Left forelimb (tissue), 1 donor: Measurements from ENCODE around the gene C9.
"Not testable (repeated sequence)": the region's sequence is repeated elsewhere in the genome, so short reads cannot be mapped to it uniquely, and the experiment has no call there.

Experiments
- DNase-seq: peaks from one replicate; pipeline ENCODE4 v3.0.0-alpha.2; 2018; ENCODE audit warnings: low spot score

C9 gene

DNA sequence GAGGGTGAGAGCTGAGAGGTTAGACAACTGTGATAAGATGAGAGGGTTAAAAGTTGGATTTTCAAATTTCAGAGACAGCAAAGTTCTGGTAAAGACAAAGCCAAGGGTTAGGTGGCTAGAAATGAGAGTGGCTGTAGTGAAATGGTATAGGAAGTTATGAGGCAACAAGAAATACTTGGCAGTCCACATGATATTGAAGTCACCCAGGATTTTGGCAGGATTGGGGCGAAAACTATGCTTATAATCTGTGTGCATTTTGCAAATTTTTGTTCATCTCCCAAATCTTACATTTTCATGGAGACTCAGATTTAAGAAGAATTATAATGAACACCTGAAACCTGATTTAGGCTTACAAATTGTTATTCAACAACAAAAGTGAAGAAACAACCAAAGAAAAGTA lies 35.6 kb downstream of the C9 start:
- DNase-seq, result no peak

DNA sequence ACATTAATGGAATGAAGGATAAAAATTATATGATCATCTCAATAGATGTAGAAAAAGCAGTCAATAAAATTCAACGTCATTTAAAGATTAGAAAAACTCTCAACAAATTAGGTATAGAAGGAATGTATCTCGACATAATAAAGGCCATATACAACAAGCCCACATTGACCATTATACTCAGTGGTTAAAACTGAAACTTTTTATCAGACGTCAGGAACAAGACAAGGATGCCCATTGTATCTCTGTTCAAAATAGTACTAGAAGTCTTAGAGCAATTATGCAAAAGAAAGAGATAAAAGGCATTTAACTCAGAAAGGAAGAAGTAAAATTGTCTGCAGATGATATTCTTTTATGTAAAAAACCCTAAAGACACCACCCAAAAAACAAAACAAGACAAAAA lies 40.8 kb downstream of the C9 start:
- no peak for DNase-seq

DNA sequence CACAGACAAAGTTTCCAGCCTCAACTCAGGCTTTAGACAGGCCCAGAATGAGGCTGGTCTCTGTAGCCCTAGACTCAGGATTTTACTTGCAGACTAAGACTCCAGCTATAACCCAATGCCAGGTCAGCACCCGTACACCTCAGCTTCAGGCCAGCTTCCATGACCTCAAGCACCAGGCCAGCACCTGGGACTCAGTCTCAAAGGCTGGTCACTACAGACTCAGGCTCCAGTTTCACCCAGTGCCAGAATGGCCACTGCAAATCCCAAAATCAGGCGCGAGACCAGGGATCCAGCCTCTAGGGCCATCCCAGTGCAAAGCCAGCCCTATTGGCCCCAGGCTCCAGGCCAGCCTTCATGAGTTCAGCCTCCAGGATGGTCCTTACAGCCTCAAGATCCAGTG lies 44.9 kb downstream of the C9 start:
- DNase-seq, result no peak

DNA sequence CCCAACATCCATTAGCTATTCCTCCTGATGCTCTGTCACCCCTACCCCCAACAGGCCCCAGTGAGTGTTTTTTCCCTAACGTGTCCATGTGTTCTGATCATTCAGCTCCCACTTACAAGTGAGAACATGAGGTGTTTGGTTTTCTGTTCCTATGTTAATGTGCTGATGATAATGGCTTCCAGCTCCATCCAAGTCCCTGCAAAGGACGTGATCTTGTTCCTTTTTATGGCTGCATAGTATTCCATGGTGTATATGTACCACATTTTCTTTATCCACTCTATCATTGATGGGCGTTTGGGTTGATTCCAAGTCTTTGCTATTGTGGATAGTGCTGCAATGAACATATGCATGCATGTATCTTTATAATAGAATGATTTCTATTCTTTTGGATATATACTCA lies 47.8 kb downstream of the C9 start:
- not testable (repeated sequence) for DNase-seq

DNA sequence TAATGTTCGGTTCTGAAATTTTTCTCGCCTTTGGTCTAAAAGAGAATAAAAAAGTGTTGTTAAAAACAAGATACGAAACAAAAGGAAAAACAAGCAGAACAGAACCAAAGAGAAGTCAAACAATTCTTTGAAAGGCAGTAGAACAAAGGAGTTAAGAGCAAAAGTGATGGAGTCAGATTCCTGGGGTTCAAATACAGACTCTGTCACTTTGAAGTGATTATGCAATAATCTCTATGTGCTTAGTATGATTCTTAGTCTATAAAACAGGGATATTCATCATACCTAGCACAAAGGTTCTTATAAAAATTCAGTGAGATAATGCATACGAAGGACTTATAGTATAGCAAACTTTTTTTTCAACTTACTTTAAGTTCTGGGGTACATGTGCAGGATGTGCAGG lies 48.3 kb downstream of the C9 start:
- no peak for DNase-seq

DNA sequence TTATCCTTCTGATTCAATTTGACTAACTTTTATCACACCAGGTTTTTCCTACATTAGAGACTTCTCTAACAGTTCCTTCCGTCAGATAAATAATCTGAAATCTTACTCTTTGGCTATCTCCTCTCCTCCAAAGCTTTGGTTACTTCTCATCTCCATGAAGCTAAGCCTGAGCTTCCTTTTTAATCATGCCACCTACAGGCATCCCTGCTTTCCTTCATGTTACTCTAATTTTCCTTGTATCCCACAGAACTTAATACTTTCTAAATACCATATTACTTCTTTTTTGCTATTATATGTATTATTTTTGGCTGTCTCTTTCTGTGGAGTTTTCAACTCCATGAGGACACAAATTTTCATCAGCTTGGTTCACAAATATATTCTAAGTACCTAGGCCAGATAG lies 49.7 kb downstream of the C9 start:
- DNase-seq, result no peak

DNA sequence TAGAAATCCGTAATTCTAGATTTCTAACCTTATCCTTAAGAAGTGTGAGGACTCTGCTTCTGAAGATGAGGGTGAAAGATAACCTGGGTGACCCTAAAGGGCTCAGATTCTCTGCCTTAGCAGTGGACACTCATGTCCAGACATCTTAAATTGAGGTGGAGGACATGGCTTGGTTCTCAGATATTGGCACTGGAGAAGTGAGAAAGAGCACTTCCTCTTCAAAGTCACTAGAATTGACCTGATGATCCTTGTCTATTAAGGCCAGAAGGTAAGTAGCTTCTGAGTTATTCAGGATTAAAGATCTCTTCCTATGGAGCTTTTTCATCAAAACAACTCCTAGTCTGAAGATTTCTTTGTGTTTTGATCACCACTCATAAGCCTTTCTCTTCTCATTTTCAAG lies 54.8 kb downstream of the C9 start:
- no peak for DNase-seq

DNA sequence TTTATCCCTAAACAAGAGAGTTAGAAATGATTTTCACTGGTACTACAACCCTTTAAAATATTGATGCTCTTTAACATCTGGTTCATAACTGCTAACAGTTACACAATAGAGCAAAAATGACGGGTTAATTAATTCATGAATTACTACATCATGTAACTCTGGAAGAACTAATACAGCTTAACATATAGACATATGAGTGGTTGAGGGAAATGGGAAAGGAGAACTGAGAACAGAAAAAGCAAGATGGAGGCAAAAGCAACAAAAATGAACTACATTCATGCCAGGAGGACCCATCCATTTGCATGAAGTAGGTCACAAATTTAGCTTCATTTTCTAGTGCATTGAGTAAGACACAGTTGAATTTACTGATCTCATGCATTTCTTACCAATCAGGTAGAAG lies 61.8 kb downstream of the C9 start:
- DNase-seq, result no peak

DNA sequence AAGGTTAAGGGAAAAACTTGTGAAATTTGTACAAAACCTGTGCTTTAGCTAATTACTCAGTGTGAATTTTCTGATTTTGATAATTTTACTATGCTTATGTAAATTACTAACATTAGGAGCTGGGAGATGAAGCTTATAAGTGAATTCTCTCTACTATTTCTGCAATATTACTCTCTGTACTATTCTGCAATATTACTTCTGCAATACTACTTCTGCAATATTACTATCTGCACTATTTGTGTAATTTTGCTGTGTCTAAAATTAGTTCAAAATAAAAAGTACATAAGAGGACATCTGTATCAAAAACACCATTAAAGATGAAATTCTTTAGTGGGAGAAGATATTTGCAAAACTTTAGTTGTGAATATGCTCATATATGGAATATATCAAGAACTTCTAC lies 62.9 kb downstream of the C9 start:
- no peak for DNase-seq

DNA sequence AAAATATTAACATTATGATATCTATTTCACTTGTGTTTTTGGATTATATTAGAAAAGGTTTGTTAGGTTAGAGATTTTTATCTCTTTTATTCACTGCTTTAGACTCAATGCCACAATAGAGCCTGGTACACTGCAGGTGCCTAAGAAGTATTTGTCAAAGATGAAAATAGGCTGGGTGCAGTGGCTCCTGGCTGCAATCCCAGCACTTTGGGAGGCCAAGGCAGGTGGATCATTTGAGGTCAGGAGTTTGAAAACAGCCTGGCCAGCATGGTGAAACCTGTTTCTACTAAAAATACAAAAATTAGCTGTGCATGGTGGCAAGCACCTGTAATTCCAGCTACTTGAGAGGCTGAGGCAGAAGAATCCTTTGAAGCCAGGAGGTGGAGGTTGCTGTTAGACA lies 64.3 kb downstream of the C9 start:
- DNase-seq, result no peak

DNA sequence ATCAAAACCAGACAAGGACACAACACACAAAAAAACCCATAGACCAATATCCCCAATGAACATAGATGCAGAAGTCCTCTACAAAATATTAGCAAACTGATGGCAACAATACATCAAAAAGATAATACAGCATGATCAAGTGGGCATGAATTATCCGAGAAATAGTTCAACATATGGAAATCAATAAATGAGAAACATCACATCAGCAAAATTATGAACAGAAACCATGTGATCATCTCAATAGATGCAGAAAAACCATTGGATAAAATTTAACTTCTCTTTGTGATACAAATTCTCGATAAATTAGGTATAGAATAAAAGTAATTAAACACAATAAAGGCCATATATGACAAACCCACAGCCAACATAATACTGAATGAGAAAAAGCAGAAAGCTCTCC lies 69.6 kb downstream of the C9 start:
- no peak for DNase-seq

DNA sequence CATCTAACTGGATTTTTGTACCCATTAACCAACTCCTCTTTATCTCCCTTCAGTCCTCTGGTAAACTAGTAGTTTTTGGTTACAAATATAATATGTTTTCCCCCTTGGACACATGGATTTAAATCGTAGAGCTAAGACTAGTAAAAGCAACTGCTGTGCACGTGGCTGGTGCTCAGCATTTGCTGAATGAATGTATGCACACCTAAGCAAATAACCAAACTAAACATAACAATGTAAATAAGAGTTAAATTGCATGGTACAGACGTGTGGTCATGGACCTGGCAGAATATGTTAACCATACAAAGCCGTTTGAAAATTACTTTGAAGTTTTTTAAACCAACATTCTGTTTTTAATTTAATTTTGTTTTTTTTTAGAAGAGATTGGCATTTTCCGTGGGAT lies 79.7 kb downstream of the C9 start:
- DNase-seq, result no peak

DNA sequence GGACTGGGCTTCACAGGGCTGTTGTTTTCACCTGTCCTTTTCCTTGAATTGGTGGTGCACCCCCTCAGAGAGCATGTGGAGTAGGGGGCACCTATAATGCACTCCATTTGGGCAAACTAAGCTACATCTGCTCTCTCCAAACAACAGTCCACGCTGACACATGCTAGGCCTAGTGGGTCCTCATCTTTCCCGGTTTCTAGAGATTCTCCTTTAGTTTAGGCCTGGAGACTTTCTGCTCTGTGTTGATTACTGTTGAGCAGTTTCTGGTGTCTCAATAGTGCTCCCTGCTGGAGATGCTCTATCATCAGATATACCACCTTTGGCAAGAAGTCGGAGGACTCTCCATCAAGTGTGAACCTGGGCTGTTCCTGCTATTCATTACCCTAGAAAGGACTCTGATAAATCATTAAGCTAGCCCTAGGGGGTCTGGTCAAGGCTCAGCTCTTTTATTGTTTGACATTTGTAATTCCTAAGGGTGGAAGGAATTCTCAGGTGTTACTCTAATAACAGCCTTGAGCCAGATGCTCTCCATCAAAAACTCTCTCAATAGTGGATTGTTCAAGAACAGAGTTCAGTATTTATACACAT lies 81.0 kb downstream of the C9 start:
- no peak for DNase-seq

DNA sequence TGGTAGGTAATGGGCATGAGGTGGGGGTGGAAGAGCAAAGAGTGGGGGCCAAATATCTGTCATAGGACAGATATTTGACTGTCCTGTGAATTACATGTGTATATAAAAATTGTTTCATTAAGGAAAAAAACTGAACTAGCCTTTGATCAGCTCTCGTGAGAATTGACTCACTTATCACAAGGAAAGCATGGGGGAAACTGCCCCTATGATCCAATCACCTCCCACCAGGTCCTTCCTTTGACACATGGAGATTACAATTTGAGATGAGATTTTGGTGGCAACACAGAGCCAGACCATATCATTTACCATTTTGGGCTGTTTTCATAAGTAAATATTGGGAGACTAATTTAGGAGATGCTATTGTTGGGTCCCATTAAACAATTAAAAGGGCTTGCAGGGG lies 81.7 kb downstream of the C9 start:
- no peak for DNase-seq

DNA sequence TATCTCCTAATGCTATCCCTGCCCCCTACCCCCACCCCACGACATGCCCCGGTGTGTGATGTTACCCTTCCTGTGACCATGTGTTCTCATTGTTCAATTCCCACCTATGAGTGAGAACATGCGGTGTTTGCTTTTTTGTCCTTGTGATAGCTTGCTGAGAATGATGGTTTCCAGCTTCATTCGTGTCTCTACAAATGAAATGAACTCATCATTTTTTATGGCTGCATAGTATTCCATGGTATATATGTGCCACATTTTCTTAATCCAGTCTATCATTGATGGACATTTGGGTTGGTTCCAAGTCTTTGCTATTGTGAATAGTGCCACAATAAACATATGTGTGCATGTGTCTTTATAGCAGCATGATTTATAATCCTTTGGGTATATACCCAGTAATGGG lies 88.4 kb downstream of the C9 start:
- not testable (repeated sequence) for DNase-seq

DNA sequence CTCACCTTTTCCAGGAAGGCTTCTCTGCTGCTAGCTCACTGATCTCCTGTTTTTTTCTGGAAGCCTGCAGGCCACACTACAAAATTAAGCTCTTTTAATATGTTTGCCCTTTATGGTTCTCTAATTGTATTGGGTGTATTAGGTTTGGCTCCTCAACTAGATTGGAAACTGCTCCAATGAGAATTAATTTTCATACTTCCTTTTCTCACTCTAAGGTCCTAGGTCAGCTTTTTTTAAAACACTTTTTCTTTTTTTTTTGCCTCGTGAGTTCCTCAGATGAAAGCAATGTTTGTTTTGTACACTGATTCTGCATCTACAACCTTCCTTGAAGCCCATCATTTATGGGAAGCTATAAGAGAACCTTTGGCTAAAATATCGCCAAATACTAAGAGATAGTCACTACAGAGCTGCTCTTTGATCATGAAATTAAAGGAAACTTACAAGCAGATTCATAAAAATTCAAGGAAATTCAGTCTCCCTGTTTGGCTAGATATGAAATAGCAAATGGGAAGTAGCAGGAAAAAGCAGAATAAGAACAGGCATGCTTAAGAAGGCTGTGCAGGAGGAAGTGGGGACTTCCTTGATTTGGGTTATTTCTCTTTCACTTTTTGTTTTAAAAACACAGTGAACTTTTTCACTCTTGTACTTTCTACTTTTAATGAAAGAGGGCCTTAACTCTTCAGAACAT lies 89.8 kb downstream of the C9 start:
- DNase-seq, result no peak

DNA sequence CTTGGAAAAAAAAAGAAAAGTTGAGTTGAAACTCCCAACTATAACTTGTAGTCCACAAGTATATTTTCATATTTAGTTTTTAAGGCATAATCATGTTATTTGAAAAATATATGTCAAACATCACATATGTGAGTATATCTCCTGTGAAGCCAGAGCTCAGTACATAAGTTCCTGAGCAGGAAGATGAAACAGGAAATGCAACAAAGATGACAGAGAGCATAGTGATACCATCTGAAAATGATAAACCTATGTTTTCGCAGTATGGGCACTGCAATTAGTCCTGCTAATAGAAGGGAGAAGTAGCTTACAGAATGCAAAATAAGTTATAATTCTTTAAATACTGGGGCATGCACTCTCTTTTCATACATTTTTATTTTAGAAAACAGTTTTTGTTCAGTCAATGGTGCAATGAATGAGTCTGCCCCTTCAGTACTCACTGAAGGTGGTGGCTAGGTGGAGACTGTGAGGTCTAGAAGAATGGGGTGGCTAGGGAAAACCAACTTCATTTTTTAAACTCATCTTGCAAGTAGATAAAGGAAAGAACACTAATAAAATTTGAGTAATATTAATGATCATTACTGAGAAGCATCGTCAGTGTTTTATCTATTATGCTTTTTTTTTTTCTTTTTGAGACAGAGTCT lies 90.9 kb downstream of the C9 start:
- DNase-seq, result no peak

DNA sequence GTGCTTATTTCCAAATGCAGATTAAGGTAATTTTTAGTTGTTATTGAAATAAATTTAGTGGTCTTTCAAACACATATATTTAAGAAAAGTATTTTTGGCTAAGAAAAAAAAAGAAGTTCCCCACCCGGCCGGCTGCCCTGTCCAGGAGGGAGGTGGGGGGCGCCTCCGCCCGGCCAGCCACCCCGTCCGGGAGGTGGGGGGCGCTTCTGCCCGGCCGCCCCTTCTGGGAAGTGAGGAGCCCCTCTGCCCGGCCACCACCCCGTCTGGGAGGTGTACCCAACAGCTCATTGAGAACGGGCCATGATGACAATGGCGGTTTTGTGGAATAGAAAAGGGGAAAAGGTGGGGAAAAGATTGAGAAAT lies 91.4 kb downstream of the C9 start:
- DNase-seq, result not testable (repeated sequence)

DNA sequence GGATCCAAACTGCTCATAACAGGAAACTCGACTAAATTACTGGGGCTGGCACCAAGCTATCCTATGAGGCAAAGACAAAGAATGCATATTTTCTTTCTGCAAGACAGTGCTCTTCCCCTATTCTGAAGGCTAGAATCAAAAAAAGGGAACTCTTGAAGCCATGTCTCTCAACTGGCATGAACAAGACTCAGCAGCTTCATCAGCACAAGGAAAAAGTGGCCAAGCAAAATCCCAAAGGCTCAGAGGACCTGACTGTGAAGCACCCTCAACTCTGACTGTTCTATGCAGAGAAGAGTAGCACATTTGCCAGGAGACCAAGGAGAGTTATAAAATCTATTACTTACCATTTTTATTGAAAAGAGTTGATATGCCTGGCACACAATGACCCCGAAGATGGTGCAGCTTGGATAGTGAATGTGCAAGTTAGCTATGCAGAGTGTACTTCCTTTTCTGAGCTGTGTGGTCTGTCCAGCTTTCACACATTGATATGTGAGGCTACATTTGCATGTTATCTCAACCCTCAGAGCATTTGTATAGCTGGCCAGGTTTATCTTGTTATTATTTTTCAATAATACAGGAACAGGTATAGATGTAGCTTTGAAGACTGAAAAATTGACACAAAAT lies 94.0 kb downstream of the C9 start:
- DNase-seq, result no peak

DNA sequence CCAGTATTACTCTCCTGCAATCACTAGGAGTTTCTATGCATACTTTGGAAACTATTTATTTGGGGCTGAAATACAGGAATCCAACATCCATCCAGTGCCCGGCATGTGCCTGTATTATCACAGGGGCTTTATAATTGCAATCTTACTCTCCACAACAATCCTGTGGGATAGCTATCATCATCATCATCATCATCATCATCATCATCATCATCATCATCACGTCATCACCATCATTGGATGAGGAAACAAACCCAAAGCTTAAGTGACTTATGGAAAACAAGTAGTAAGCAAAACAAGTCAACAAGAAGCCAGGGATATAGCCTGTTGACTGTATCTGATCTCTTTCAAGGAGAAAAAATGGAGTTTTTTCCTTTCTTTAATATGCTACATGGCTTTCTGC lies 97.1 kb downstream of the C9 start:
- no peak for DNase-seq

DNA sequence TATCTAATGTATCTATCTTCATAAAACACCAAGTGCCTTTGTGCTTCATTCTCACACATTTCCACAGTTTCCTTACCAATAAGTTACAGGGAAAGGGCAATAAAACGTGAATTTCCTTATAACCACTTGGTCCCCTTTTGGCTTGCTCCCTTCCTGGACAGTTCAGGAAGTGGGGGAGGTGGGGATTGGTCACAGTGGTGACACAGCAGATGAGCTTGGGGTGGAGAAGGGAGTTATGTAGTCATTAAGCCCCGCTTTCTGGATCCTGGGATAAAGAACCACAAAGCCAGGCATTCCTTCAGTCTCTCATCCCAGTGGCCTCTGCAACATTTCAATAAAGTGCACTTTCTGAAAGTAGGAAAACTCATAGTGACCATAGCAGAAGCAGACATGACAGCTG lies 97.9 kb downstream of the C9 start:
- DNase-seq, result no peak

DNA sequence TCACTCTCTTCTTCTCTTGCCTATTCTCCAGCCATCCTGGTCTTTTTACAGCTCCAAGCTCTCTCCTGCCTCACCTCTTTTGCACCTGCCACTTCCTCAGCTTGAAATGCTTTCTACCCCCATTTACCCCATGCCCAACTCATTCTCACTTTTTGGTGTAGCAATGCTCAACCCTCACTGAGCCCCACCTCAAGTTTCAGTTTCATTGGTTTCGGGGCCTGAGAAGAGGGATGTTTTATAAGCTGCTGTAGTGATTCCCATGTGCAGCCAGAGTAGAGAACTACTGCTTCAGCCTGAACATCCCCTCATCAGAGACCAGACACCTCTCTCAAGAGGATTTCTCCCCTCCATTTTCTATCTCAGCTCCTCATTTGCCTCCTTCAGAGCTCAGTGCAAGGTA lies 99.8 kb downstream of the C9 start:
- DNase-seq, result no peak

DNA sequence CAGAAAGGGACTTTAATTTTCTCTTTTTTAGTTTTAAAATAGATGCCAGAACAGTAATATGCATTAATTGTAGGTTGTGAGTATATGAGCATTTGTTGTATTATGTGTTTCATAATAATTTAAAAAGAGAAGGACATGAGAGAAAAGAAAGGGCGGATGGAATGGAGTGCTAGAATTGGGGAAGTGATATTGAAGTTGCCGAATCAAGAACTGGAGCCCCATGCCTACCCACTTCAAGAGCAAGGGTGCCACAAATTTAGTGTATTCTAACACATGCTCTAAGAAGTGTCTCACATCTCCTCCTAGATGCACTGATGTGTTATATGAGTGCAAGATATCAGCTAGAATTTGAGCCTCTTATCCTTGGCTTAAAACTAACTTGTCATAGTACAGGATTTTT lies 101.3 kb downstream of the C9 start:
- no peak for DNase-seq

DNA sequence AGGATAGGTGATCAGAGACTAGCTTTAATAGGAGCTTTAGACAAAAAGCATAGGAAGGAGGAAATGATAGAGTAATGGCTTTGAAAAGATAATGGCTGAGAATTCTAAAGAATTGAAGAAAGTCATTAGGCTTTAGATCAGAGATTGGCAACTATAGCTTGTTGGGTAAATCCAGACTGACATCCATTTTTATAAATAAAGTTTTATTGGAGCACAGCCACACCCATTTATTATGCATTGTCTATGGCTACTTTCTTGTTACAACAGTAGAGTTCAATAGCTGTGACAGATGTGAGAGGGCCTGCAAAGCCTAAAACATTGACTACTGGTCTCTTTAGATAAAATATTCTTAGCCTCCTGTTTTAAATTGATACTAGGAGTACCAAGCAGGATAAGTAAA lies 104.2 kb downstream of the C9 start:
- DNase-seq, result no peak
